Measurements from ENCODE around the gene ECE1.
A peak's percentile ranks its signal among the peaks of the same experiment; 100 is the strongest.

The ECE1 gene

DNA sequence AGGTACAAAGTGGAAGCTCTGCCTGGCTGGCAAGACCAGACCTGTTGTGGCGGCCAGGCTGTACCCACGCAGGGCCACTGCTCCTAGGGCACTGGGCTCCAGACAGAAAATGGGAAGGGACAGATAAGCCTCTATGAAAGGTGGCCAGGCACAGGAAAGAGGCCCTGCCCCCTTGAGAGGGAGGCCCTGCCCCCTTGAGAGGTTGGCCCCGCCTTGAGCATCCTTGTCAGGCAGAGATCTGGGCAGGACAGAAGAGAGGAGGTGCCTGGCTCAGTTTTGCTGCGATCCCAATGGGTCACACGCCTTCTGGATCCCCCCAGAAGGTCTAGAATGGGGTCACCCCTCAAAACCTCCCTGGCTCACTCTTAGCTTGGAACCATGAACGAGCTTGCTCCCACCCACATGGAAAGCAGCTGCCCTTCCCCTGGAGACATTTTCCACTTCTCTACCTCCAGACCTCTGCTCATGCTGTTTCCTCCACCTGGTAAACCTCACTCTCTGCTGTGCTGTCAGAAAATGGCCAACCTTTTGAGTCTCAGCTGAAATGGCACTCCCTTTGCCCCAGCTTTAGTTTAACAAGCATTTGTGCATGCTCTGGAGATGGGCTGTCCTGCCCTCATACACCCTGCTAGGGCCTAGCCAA lies 17.5 kb upstream of the ECE1 start:
- DNase-seq: no peak

DNA sequence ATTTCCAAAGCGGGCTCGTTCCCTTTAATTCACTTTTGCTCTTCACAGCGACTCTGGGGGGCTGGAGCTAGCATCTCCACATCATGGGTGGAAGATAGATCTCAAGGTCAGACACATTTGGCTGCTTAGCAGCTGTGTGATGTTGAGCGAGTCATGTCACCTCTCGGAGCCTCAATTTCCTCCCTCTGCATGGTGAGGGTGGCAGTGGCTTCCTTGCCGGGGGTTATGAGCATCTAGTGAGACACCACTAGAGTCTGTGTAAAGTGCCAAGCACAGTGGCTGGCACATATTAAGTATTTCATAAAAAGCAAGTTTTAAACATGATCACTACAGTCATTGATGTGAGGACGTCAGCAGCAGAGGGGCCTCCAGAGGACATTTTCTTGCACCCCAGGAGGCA lies 16.9 kb upstream of the ECE1 start:
- DNase-seq: no peak

DNA sequence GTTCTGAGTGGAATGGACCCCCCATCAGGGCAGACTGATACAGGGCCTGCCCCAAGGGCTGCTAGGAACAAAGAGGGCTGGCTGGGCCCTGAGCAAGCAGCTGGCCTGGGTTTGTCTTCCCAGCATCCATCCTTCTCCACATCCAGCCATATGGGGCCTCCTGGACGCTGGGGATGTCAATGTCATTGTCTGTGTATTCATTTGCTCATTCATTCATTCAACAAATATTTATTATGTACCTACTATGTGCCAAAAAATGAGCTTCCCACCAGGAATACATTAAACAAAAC lies 15.6 kb upstream of the ECE1 start:
- no peak for DNase-seq

DNA sequence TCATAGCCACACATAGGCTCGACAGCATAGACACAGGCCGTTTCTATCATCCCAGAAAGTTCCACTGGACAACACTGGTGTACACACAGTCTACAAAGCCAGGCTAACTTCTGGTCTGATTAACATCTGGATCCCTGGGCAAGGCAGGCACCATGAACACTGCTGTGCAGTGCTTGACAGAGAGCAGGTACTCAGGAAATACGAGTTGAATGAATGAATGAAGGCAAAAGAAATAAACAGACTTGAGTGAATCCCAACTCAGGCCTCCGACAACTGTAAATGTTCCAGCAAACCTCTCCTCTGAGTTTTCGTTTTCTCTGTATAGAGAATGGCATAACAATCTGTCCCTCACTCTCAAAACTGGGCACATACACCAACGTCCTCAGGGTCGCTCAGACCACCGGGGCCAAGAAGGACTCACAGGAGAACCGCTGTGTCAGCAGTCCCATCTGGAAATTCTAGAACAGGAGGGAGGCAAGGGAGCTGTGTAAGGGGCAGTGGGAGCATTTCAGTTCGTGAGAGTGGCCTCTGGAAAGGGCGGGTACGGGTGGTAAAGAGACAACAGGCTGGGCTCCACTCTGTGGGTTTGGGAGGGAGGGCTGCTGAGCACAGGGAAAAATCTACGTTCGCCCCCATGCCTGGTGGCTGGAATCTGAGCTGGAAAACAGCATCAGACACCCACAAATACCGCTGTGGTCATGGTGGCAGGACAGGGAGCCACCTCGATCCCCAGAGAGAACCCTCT lies 15.1 kb upstream of the ECE1 start:
- no peak for DNase-seq

DNA sequence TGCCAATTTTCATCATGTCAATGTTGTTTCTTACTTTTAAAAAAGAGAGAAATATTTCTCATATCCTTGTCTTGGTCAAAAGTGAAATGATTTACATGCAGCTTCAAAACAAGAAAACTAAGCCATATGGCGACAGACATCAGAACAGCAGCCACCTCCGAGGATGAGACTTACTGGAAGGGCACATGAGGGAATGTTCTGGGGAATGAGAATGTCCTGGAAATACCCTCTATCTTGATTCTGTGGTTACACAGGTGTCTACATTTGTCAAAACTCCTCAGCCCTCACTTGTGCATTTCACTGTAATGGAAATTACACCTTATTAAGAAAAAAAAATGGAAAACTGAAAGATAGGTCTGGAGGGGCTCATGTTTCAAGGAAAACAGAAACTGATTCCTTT lies 14.2 kb upstream of the ECE1 start:
- no peak for DNase-seq

DNA sequence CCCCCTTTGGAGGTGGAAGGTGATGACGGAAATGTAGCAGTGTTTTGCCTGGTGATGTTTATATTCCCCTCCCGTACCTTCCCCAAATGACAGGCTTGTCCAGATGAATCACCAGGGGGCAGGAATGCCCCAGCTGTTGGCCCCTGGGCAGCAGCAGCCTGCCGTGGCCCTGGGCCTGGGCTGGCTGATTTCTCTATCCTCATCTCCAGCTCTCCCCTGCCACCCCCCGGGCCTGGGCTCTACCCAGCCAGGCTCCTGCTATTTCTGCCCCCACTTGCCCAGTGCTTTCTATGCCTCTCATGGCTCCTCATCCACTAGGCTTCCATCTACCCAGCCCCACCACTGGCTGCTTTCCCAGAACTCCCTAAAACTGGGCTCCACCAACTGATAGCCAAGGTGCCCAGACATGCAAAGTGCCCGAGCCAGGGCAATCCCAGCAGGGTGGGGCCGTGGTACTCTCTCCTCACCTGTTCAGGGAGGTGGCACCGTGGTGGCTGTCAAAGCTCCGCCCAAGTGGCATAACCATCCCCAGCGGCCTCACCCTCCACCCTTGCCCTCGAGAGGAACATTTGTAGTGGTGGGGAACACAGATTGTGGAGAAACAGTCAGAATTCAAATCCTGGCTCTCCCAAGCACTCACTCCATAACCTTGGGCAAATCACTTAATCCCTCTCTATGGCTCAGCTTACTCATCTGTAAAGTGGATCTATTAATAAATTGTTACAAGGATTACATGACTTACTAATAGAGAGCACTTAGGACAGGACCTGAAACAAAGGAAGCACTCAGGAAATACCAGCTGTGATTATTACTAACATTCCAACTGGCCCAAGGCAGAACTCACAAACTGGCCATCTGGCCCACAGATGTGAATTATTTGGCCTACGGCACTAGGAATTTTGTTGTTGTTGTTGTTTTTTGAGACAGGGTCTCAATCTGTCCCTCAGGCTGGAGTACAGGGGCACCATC lies 12.8 kb upstream of the ECE1 start:
- no peak for DNase-seq

DNA sequence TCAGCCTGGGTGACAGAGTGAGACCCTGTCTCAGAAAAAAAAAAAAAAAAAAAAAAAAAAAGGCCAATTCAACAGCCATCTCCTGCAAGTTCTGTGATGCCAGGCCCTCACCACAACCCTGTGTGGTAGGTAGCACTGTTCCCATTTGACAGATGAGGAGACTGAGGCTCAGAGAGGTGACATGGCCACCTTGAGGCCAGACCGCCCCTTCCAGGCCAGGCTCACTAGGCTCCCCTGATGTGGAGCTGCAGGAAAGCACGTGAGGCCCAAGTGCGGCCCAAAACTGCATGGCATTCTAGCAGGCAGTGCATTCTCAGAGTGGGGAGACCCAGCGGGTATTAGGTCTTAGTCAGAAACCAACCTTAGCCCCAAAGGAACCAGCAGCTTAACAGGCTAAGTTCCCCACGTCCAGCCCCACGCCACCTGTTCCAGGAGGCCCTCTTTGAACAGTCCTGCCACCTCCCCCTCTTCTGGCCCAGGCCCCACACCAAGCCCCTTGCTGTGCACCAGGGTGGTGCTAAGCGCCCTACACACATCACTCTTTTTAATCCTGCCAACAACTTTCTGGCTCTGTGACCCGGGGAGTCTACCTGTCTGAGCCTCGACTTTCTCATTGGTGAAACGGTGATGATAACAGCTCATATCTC lies 11.7 kb upstream of the ECE1 start:
- DNase-seq: no peak

DNA sequence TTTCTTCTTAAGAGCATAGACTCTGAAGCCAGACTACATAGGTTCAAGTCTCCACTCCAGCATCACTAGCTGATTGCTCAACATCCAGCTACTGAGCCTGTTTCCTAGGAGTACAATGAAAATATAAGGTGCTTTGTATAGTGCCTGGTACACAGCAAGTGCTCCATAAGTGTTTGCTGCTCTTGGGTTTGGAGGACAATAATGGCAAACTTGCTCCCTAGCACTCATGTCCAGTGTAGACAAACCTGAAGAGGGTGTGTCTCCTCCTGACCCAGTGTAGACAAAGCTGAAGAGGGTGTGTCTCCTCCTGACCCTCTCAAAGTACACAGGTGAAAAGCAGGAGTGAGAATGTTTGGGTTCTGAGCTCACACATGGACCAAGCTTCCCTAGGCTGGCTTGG lies 10.5 kb upstream of the ECE1 start:
- DNase-seq: no peak

DNA sequence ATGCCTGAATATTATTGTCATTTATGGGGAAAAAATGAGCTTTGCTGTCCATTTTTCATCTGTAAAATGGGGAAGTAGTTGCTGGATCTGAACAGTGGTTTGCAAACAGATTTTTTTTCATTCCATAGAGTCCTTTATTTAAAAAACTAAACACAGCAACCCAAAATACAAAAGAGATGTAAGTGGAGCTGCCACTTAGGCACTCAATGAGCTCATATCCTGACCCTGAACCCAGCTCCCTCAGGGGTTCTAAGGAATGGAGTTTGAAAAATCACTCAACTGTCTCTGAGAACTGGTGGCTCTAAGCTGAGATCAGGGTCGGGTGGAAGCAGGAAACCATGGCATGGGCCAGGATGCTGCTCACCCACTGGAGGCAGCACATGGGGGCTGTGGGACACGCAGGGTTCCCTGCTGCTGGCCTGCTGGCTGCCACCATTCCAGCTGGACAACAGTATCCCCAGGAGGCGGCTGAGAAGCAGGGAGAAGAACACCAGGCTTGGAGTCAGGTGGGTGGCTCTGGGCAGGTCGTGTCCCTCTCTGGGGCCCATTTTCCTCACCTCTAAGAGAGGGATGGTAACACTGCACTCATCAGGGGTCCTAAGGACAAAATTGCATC lies 9.6 kb upstream of the ECE1 start:
- no peak for DNase-seq

DNA sequence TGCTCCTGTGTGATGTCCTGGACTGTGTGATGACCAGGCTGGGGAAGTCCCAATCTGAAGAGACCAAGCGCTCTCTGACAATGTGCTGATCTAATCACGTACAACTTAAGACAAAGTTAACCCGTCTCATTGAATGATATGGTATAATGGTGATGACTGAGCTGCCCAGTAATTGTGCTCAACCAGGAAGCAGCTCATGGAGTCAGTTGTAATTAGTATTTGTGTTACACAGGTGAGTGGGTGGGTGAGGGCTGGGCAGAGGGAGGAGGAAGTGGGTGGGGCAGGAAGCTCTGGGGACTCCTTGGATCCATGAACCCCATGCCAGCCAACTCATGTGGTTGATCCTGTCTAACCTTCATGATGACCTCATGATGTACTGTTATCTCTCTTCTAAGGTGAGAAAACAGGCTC lies 8.7 kb upstream of the ECE1 start:
- DNase-seq: no peak

DNA sequence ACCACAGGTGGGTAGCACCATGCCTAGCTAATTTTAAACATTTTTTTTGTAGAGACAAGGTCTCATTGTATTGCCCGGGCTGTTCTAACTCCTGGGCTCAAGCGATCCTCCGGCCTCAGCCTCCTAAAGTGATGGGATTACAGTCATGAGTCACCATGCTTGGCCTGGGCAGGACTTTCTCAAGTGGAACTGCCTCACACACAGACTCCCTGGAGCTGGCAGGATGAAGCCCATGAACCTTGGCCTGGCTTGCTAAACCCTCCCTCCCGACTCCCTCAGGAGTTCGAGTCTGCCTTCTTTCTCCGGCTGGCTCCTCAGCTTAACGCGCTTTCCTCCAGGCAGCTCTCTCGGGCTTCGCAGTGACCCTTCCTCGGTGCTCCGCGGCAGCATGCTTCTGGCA lies 7.7 kb upstream of the ECE1 start:
- DNase-seq: no peak

DNA sequence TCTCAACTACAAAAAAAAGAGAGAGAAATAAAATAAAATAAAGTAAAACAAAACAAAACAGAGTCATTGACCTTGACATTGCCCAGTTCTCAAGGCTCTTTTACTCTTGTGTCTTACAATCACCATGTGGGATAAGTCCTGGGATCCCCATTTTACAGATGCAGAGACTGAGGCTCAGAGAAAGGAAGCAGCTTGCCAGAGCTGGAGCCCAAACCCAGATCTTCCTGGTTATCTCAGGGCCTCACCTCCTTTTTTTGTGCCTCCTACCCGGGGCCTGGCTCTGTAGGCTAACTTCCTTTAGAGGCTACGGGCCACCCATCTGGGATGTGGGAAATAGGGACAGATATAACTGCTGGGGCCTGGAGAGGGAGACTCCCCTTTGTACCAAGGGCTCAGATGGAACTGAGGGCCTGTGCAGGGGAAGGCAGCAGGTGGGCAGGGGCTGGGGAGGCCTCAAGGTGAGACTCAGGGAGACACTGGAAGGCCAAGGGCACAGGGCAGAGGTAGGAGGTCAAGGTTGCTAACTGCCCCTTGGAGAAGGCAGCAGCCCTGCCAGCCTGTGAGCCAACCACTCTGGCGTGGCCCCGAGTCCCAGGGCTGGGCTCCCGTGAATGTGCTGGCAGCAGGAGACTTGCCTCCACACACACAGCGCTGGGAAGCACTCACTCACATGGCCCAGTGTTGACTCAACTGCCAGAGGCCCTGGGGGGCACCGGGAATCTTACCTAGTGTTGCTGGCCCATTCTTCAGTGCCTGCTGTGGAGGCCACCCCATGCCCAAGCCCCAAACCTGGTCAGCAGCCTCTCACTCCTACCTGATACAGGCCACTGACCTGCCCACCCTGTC lies 6.5 kb upstream of the ECE1 start:
- DNase-seq: no peak

DNA sequence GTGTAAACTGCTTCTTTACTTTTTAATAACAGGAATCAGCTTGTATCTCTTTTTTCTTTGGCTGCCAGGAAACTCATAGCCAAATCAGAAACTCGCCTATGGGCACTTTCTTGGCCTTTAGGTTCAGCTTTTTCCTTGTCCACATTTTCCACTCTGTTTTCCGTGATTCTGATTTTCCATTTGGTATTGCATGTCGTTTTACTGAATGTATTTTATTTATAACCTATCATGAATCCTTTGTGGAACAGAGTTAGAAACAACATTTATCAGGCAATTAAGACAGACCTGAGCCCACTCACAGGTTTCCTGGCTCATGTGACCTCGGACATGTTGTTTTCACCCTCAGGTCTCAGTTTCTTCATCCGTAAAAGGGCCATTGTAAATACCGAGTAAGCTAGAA lies 5.3 kb upstream of the ECE1 start:
- no peak for DNase-seq

DNA sequence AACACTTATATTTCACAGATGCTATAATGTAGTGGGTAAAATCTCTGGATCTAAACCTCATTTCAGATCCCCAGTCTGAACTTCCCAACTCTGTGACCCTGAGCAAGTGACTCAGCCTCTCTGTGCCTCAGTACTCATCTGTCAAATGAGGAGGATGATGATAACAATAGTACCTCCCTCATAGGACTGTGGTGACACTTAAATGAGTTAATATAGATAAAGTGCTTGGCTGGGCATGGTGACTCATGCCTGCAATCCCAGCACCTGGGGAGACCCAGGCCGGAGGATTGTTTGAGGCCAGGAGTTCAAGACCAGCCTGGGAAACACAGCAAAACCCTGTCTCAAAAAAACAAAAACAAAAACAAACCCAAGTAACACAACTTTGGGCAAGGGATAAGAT lies 4.7 kb upstream of the ECE1 start:
- peak; percentile 30 for DNase-seq

DNA sequence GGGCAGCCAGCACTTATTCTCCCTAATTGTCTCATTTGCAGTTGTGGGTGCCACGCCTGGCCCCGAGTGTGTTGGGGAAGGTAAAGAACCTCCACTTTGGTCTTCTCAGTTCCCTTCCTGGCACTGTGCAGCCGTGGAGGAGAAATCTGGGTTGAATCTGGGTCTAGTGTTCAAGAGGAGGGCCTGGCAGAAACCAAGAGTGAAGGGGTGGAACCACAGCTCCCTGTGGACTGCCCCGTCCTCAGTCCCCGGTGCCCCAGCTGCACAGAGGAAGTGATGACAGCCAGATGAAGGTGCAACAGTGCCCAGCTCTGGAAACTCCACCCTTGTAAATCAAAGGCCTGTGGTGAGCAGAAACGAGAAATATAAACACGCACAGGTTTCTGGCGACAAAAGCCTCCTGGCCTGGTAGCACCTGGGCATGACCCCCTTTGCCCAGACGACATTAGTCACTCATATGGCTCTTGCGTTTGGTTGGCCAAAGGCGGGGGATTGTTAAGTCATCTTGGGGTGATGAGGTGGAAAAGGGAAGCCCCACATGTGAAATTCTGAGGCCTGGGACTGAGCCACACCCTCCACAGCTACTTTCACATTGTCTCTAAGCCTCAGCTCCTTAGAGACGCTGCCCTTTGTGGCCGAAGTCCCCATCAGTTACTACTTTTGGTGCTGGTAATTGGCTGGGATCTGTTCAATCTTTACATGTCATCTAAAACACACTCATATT lies 4.2 kb upstream of the ECE1 start:
- peak; percentile 96 for DNase-seq

DNA sequence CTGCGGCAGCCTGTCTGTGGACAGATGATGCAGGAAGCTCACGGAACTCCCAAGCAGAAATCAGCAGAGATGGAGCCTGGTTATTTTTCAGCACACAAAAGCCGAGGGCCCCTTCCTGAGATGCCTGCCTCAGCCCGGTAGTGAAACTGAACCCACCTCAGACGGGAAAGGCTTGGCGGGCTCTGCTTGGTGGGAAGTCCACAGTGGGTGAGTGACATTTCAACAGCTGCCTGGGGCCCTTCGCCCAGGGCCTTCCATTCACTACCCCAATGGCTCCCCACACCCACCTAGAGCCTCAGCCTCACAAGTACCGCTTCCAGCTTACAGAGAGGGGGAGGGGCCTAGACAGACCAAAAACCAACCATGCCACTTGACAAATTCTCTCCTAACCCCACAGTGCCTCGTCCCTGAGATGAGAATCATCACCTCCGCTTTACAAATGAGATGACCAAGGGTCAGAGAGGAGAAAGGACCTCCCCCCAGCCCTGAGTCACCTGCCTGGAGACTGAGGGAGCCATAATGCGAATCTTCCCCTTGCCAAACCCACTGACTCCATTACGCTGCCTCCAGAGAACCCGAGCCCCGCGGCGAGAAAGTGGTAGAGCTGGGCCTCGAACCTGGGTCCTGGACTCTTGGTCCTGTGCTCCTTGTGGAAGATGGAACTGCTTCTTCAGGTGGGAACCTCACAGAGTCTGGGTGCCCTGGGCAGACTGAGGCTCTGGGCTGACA lies 3.4 kb upstream of the ECE1 start:
- peak; percentile 84 for DNase-seq

DNA sequence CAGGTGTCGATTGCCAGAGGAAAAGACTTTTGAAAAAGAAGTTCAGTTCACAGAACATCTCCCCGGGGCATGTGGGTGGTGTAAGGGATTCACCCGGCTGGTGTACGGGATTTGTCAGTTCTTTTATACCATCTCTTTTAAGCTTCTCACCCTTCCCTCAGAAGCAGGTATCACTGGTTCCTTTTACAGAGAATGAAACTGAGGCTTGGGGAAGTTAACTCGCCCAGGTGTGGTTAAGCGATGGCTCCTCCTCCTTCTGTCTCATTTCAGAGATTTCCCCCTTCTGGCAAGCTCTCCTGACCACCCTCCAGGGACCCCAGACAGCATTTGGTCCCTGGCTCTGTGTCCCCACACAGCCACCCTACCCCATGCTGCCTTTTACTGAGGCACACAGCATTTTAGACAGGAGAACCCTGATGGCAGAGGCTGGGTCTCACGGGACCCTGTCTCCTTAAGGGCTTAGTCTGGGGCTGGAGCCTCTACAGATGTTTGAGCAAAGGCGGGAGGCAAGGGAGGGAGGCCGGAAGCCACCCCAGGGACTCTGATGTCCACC lies 2.8 kb upstream of the ECE1 start:
- peak; percentile 84 for DNase-seq

DNA sequence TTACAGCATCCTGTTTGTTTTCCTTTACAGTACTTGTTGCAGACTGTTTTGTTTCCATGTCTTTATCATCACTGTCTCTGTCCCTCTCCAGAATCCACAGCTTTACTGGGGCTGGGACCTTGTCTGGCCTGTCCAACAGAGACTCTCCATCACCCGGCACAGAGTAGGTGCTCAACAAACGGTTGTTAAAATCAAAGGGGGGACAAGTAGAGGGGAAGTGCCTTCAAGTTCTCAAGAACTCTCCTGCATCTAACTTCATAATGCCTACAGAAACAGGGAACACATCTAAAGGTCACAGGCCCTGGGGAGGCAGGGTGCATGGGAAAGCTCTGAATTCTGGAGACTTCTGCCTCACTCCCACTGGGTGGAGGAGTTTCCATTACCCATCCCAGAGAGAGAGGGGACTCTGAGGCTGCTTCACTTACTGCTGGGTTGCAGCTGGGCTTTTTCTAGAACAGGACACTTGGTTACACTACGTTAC lies 2.3 kb upstream of the ECE1 start:
- DNase-seq: no peak

DNA sequence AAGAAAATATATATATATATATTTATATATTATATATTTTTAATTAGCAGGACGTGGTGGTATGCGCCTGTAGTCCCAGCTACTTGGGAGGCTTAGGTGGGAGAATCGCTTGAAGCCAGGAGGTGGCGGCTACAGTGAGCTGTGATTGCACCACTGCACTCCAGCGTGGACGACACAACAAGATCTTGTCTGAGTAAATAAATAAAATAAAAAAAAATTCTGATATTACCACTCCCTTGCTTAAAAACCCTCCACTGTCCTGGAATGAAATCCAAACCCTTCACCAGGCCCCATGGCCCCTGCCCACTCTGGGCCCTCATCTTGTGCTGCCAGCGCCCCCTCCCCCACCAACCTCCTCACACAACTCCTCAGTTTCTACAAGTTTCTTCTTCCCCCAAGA lies 1.7 kb upstream of the ECE1 start:
- DNase-seq: no peak

DNA sequence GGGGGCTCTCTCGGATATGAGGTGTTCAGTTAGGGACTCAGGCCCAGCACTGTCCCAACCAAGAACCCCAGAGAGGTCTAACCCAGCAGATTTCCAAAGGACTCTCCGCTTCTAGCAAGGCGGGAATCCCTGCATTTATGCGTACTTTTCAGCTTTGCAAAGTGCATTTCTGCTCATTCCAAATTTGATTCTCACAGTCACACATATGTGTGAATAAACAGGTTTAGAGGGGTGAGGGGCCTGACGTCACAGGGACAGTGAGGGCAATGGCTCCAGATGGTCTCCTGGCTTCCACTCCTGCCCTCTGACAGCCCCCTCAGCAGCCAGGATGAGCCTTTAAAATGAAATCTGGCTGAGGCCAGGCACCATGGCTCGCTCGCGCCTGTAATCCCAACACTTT lies 921 bp upstream of the ECE1 start:
- DNase-seq: no peak
